Lung (tissue), 12 donors: Measurements from ENCODE around the gene EDEM2. TPM values are rescaled to one million over a fixed set of nuclear protein-coding genes. Genes with fewer than 3 reads are reported as not detected.

Experiments used
- ATAC-seq: fragments of 200-7000 bp; cut with Tn5 transposase; one replicate; pipeline ENCODE4 v1.9.1; 2020; ENCODE audit warnings: moderate number of reproducible peaks; ENCODE audit not compliant: insufficient read depth, low FRiP score
- DNase-seq, 3 donors: peaks; one replicate each; pipeline ENCODE4 v3.0.0-alpha.2; 2013 to 2017
- H3K27ac ChIP-seq, 2 donors: one replicate each; pipeline ENCODE4 v1.5.1; 2013; ENCODE audit warnings: mild to moderate bottlenecking in 2 of 2, moderate library complexity in 2 of 2, control low read depth in 1 of 2, inconsistent platforms in 1 of 2, low read depth in 1 of 2, low read length in 1 of 2
- H3K27me3 ChIP-seq, 3 donors: one replicate each; pipeline ENCODE4 v1.5.1; 2013; ENCODE audit warnings: low read length in 2 of 3; ENCODE audit not compliant: control insufficient read depth in 3 of 3, insufficient read depth in 3 of 3
- H3K36me3 ChIP-seq, 4 donors: one replicate each; pipeline ENCODE4 v1.5.1; 2013; ENCODE audit warnings: low read length in 4 of 4, mild to moderate bottlenecking in 1 of 4, moderate library complexity in 1 of 4; ENCODE audit not compliant: control insufficient read depth in 4 of 4, insufficient read depth in 4 of 4
- H3K4me1 ChIP-seq, 5 donors: one replicate each; pipeline ENCODE4 v1.5.1; 2013; ENCODE audit warnings: low read length in 5 of 5, mild to moderate bottlenecking in 2 of 5, moderate library complexity in 1 of 5; ENCODE audit not compliant: control insufficient read depth in 5 of 5, insufficient read depth in 5 of 5
- H3K4me3 ChIP-seq: one replicate; pipeline ENCODE4 v1.5.1; 2013; ENCODE audit warnings: mild to moderate bottlenecking, control low read depth, moderate library complexity
- H3K9ac ChIP-seq, 2 donors: one replicate each; pipeline ENCODE4 v1.5.1; 2013; ENCODE audit warnings: low read length in 2 of 2, control low read depth in 1 of 2; ENCODE audit not compliant: insufficient read depth in 1 of 2
- H3K9me3 ChIP-seq, 4 donors: one replicate each; pipeline ENCODE4 v1.5.1; 2013; ENCODE audit warnings: low read length in 3 of 4, mild to moderate bottlenecking in 1 of 4, moderate library complexity in 1 of 4; ENCODE audit not compliant: control insufficient read depth in 4 of 4, insufficient read depth in 3 of 4
- WGBS, 2 donors: extraction: QIAGEN DNeasy Blood & Tissue Kit; methylation state at CpG; one replicate each; pipeline ENCODE4 v1.1.7; 2013; 5-methylcytosine and 5-hydroxymethylcytosine counted together
- polyA plus RNA-seq, 2 donors: library from polyadenylated mRNA; stranded (reverse); fragments of 200-250 nt; gene quantifications; one replicate each; pipeline ENCODE4 v1.2.1, GENCODE V29; 2013
- total RNA-seq, 2 donors: library from RNA; depleted of rRNA in 1 of 2; stranded (reverse); fragments of >200 nt in 1 of 2; gene quantifications; one replicate each; pipeline ENCODE4 v1.2.1, GENCODE V29; 2014 to 2021
- TF ChIP-seq, protein P1 (sequence below): IDR thresholded peaks from 2 replicates; pipeline ENCODE4 v1.5.1; 2012; ENCODE audit warnings: mild to moderate bottlenecking; ENCODE audit errors: control extremely low read depth, extremely low read depth
- donor health status: control.
- donor health status: control.
- donor health status: Bipolar disorder and iron deficiency.
- donor health status: healthy.
- donor health status: DM: yes; HTN: yes; CAD: no.

EDEM2 gene
- total and polyA plus RNA-seq, 4 donors = 19.4 to 51.6 (median 34.2) TPM

DNA sequence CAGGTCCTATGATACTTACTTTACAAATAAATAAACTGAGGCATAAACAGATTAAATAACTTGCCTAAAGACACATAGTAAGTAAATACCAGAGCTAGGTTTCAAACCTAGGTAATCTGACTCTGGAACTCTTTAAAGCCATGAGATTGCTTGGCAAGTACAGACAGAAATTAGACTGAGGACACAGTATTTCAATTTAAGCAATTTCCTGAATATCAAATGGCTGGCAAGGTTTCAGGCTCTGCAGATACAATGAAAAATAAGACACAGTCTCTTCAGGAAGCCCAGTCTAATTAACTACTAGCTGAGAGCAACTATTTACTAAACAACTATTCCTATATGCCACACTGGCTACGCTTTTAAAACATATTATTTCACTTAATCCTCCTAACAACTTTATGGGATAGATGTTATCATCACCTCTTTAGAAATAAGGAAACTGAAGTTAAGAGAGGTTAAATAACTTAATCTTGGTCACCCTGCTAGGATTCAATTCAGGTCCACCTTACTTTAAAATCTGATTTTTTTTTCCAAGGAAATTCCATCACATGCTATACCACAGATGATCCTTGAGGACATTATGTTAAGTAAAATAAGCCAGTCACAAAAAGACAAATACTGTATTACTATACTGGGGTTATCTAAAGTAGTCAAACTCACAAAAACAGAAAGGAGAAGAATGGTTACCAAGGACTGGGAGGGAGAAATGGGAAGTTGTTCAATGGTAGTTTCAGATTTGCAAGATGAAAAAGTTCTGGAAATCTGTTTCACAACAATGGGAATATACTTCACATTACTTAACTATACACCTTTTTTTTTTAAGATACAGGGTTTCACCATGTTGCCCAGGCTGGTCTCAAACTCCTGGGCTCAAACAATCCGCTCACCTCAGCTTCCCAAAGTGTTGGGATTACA, 58.6 kb downstream of the EDEM2 start:
- H3K9me3 ChIP-seq = no peaks in the 10 kb centered on the region
- ATAC-seq (no peak), DNase-seq (peak in 1 of 3 donors; percentile 9)
- 69 to 83% methylated on average over 2 of the region's 2 CpGs for WGBS, 2 donors
- peaks cover 0 to 5% (median 2%) of the 10 kb centered on the region in 4 donors for H3K36me3 ChIP-seq
- no peaks in the 10 kb centered on the region for H3K27me3 ChIP-seq
- peak overlapping the region in 1 of 2 donors; percentile 4 for H3K27ac ChIP-seq
- TF ChIP-seq, protein P1, sequence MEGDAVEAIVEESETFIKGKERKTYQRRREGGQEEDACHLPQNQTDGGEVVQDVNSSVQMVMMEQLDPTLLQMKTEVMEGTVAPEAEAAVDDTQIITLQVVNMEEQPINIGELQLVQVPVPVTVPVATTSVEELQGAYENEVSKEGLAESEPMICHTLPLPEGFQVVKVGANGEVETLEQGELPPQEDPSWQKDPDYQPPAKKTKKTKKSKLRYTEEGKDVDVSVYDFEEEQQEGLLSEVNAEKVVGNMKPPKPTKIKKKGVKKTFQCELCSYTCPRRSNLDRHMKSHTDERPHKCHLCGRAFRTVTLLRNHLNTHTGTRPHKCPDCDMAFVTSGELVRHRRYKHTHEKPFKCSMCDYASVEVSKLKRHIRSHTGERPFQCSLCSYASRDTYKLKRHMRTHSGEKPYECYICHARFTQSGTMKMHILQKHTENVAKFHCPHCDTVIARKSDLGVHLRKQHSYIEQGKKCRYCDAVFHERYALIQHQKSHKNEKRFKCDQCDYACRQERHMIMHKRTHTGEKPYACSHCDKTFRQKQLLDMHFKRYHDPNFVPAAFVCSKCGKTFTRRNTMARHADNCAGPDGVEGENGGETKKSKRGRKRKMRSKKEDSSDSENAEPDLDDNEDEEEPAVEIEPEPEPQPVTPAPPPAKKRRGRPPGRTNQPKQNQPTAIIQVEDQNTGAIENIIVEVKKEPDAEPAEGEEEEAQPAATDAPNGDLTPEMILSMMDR = no peak
- H3K4me3 ChIP-seq = no peak overlapping the region
- H3K4me1 ChIP-seq = peaks cover 0 to 20% (median 8%) of the 10 kb centered on the region in 5 donors
- H3K9ac ChIP-seq = no peak overlapping the region

DNA sequence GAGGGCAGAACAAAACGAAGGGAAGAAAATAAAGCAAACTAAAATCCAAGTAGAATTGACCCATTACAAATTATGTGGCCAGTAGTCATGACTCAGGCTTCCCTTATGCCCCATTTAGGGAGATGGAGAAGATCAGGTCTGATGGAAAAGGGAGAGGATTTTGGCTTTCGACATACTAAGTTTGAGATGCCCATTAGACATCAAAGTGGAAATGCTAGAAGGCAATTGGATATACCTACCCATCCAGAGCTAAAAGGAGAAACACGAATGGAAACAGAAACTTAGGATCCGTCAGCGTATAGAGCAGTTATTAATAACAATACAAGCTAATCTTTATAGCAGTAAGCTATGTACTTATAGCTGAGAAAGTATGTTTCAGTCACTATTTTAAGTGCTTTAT, 59.3 kb downstream of the EDEM2 start:
- Histone ChIP-seq H3K4me1 (peaks cover 0 to 16% (median 8%) of the 10 kb centered on the region in 5 donors), H3K9me3 (no peaks in the 10 kb centered on the region), H3K27ac (peak overlapping the region in 1 of 2 donors; percentile 4), H3K9ac (no peak overlapping the region), H3K36me3 (peaks cover 0 to 5% (median 2%) of the 10 kb centered on the region in 4 donors), H3K4me3 (no peak overlapping the region), H3K27me3 (no peaks in the 10 kb centered on the region)
- TF ChIP-seq, protein P1 = no peak
- ATAC-seq = no peak
- DNase-seq = no peak
- WGBS, 2 donors = 62 to 71% methylated on average over 5 of the region's 5 CpGs

GRCh38 chr20:35087355-35087754, 59.8 kb downstream of the EDEM2 start:
- H3K27me3 ChIP-seq = no peaks in the 10 kb centered on the region
- H3K4me1 ChIP-seq = peaks cover 0 to 16% (median 8%) of the 10 kb centered on the region in 5 donors
- peaks cover 0 to 5% (median 2%) of the 10 kb centered on the region in 4 donors for H3K36me3 ChIP-seq
- WGBS, 2 donors = 87 to 90% methylated on average over 5 of the region's 5 CpGs
- DNase-seq = no peak
- TF ChIP-seq, protein P1 = no peak
- H3K4me3 ChIP-seq = no peak overlapping the region
- ATAC-seq = no peak
- H3K27ac ChIP-seq = no peak overlapping the region
- no peak overlapping the region for H3K9ac ChIP-seq
- H3K9me3 ChIP-seq = no peaks in the 10 kb centered on the region
